ENCODE measurements around the gene KIF1B.

- TF ChIP-seq TAF1 (IDR thresholded peaks at IDR 0.05; ENCODE audit: low read depth) (no peak), CREB1 (IDR thresholded peaks at IDR 0.05; ENCODE audit: low read depth) (no peak), REST (IDR thresholded peaks at IDR 0.05; ENCODE audit: low read depth) (no peak), EP300 (IDR thresholded peaks at IDR 0.05; ENCODE audit: borderline replicate concordance) (no peak)
These were observed 176.6 kb downstream of the KIF1B start for GRCh38 chr1:10386761-10387676.

Measured in Ishikawa (cell line).